ENCODE measurements around the gene CTSO.
A peak's percentile ranks its signal among the peaks of the same experiment; 100 is the strongest.

The CTSO gene, protein sequence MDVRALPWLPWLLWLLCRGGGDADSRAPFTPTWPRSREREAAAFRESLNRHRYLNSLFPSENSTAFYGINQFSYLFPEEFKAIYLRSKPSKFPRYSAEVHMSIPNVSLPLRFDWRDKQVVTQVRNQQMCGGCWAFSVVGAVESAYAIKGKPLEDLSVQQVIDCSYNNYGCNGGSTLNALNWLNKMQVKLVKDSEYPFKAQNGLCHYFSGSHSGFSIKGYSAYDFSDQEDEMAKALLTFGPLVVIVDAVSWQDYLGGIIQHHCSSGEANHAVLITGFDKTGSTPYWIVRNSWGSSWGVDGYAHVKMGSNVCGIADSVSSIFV

DNA sequence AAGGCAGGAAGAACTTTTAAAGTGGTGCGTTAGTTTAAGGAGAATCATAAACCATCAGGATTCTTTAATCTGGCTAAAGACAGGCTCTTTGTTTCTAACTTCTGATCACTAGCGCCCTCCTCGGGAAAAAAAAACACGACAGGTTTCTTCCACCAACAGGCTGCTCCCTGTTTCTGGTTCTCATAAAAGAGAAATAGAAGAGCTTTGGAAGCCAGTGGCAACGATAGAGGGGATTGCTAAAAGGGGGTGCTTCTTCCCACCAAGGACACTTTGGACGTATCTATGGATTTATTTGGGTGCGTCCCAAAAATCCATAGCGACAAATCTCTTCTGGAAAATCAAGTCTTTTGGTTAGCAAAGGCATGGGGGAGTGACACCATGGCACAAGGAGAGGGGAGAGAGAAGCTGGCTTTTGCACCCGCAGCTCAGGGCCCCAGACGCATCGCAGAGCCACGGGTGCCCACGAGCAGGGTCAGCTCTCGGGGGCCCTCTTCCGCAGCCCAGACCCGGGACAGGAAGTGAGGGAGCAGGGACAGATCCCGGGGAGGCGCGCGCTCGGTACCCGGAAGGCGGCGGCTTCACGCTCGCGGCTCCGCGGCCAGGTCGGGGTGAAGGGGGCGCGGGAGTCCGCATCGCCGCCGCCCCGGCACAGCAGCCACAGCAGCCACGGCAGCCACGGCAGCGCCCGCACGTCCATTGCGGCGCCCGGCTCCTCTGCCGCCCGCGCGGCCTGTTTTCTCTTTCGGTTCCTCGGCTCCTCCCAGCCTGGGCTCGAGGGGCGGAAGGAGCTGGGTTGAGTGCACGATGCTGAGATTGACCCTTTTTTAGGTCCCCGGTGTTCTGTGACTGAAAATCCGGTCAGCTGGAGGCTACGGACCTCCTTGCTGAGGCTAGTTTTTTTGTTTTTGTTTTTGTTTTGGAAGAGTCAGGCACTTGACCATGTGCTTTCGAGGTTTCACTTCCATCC is at the start of gene CTSO:
Gene CTSO (minus strand): TSS at position 716 of the 967 bp plus-strand sequence. CDS start 19 bp downstream, at position 697.
- DNase-seq (ENCODE audit: low spot score), result peak; percentile 70

DNA sequence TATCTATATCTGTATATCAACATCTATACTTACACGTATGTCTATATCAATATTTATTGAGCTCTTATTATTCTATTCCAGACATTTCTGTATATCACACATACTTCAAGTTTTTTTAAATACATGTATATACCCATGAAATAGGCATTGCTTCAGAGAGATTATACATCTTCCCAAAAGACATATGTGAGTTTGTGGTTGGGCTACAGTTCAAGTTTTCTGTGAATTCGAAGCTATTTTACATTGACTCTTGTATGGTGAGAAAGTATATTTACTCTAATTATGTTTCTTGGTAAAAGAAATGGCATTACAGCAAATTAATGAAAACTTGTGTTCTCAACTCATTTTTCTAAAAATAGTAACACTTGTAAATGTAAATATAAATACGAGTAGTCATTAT is 46.8 kb upstream of the CTSO start:
- DNase-seq (ENCODE audit: low spot score), result no peak

DNA sequence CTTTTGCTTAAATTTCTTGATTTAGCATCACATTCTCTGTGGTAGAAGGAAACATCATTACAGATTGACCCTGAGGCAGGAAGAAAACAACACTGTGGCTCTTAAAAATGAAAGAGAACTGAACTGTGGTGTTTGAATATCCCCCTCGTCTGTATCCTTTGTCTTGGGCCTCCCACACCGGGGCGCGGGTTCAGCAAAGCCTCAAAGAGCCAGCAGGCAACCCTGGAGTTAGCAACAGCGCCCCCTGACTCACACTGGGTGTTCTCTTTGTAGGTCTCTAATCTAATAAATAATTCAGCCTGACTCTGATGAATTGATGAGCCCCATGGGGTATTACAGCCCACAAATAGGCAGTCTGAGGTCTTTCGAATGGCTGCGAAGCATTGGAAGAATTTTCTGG is 46.1 kb upstream of the CTSO start:
- DNase-seq (ENCODE audit: low spot score), result no peak

DNA sequence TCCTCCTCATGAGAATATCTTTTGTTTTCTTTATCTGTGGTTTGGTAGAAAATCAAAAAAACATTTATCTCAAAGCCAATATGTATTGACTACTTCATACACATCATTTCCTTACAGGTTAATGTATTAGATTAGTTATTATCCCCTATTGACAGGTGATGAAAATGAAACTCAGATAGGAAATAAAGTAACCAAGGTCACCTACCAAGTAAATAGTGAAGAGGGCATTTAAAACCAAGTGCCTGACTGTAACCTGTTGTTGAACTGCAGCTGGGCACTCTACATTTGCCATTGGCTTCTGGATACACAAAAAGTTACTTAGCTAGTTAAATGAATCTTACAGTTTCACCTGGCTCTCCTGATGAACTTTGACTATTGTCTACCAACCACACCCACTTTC is 41.4 kb upstream of the CTSO start:
- DNase-seq (ENCODE audit: low spot score), result no peak

DNA sequence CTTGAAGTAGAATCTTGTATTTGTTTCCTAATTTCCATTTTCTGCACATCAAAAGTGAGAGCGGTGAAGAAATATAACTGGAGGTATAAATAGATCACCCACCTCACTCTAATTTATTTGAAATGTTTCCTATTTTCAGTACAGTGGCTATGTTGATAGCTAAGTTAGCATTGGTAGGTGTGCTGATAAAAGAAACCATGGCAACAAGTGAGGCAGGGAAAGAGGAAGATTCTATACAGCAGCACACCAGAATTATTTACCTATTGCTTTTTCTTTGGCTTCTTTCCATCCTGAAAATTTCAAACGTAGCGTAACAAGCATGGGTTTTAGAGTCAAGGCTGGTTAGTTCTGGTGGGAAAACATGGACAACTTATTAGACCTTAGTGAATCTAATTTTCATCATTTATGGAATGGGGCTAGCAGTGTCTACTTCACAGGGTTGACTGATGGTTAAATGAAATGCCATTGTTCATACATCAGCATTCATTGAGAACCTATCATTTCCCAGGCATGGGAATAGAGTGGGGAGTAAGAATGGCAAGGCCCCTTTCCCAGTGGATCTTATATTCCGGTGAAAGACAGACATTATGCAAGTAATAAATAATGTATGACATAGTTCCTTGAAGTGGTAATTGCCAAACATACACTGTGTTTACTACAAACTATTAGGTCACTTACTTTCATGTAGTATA is 30.6 kb upstream of the CTSO start:
- no peak for DNase-seq (ENCODE audit: low spot score)

DNA sequence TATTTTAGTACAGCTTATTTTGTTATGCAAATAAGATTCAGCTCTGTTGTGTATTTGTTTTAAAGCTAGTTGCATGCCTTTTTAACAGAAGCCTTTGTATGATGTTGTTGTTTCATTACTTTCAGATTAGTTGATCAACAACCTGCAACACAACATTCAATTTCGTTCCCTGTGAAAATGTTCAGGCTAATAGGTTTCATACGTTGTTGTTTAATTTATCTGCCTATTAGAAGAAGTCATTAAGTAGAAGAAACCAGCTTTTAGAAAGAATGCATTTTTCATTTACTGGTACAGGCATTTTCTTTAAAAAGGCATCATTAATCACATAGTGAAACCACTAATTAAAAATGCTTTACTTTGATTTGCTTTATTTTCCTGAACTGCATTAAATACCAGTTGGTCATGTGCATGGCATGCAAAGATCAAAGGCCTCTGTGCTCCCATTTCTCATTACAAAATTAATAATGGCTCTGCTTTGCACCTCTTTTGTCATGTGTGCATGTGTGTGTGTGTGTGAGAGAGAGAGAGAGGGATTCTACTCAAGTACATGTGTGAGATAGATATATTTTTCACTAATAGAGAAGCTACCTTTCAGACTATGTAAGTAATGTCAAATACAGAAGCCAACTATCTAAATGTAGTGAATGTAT is 29.2 kb upstream of the CTSO start:
- DNase-seq (ENCODE audit: low spot score), result no peak

DNA sequence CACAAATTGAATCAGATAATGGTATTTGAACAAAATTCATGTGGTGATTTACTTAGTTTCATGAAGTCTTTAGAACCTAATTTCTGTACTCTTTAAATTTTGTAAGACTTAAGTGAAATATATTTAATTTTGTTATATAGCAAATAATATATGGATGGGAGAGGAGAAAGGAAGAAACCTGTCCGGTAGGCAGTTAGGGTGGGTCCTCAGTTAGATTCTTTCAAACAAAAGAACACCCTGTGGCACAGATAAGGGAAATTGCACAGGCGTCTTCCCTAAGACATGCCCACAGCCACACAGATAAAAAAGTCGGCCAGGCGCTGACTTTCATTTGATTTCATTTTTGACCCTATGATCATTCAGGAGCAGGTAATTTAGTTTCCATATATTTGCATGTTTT is 25.1 kb upstream of the CTSO start:
- DNase-seq (ENCODE audit: low spot score), result no peak

DNA sequence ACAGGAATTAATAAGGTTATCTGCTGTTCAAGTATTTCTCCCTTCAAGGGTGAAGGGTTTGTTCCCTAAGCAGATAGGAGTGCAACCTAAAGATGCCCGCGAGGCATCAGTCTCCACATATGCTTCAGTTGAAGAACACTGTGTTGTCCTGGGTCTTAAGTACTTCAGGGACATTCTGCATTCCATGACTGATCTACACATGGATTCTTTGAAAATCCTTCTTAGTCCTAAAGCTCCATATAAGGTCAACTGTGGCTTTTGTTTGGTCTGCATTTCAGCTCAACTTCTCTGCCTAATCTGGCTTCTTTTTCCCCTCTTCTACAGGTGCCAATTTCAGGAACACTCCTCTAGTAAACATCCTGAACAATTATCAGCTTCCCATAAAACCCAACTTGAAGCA is 21.8 kb upstream of the CTSO start:
- DNase-seq (ENCODE audit: low spot score), result no peak

DNA sequence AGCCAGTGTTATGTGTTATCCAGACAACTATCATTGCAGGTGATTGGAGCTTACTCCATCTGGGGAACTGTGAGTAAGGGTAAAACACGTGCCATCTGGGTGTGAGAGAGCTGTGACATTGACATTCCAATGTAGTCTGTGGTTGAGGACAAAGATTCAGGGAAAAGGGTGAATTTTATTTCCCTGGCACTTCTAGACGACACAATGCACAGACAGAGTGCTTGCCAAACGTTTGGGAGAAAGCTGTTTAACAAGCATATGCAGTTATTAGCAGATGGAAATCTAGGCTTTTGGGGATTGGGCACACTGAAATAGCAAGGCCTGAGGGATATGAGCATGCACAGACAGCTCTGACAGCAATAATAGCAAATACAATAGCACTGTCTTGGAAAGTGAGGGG is 21.3 kb upstream of the CTSO start:
- DNase-seq (ENCODE audit: low spot score), result no peak

DNA sequence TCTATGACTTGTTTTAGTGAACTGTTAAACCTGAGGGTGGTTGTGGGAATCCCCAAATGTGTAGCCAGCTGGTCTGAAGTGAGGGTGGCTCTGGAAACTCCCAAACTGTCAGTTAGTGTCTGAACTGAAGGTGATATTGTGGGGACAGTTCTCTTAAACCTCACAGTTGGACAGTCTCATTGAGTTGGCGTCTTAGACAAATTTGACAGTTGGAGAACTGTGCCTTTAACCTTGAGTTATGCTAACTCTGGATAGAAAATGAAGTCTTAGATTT is 20.7 kb upstream of the CTSO start:
- DNase-seq (ENCODE audit: low spot score), result no peak

DNA sequence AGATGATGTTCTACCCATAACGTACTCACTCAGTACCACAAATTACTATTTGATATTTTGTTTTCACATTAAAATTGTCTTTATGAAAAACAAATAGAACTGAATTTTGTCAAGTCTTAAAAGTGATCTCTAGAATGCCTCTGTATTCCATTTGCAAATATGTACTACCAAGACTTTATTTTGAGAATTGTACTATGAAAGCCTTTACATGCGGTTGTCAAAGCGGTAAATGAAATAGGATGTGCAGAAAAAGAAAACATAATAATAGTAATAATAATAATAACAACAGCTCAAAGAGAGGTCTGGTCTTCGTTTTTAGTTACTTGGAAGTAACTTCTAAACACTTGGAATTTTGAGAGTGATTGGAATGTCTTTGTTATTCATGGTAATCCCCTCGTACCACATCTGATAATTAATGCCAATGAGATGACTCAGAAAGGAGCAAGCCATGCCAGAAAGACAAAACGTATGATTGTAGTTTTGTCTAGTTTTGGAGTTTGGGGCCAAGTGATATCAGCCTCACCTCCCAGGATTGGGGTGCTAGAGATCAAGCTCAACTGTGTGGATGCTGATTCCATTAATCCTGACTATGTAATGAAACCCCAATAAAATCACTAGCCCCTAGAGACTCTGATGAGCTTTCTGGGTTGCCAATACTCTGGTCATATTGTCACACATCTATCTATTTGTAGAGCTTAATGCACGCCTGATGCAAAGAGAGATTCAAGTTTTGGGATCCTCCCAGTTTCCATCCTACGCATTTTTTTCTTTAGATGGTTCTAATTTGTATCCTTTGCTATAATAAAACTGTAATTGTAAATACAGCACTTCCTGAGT is 20.2 kb upstream of the CTSO start:
- DNase-seq (ENCODE audit: low spot score), result peak; percentile 35

DNA sequence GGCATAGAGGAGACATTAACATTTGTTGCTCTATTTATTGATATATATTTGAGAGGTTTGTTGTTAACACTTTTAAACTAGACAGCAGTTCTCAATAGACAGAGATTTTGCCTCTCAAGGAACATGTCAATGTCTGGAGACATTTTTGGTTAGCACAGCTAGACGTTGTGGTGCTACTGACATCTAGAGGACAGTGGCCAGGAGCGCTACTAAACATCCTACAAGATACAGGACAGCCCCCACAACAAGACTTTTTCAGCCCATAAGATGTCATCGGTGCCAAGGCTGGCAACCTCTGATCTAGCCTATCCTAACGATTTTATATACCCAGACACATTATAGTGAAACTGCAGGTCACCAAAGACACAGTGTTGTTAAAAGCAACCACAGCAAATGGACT is 18.4 kb upstream of the CTSO start:
- DNase-seq (ENCODE audit: low spot score), result peak; percentile 24

DNA sequence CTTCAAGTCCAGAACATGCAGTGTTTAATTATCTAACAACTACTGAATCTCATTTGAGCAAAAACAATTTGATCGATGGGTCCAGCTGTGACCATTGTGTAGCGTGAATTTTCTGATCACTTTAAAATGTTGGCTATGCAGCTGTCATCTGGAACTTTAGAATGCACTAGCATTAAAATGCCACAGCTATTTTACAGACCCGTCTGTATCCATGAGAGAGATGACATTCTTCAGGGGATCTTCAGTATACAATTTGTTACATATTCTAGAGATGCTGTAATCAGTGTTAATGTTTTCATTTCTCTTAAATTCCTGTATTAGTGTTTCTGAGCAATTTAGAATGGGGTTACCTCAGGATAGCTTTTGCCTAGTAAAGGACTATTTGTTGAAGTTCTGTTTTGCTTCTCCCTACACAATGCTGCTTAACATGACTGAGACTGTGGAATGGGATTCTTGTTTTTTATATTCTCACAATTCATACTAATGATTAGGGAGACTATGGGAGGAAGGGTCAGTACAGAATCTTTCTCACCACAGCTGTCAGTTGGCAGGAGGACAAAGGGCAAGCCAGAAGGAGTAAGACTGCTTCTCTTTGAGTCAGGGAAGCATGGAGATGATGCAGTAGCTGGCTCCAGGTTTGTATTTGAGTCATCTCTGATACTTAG is 13.2 kb upstream of the CTSO start:
- no peak for DNase-seq (ENCODE audit: low spot score)

DNA sequence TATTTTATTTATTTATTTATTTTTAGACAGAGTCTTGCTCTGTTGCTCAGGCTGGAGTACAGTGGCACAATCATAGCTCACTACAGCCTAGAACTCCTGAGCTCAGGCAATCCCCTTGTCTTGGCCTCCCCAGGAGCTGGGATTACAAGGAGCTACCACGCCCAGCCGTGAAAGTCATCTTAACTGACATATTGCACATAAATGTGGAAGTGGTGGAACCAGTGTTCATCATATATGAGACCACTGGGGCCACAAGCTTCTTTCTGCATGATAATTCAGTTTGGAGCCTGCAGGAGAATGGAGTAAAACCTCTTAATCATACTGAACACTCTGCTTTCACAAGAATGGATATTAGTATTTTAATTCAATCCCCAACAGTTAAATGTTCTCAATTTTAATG is 12.5 kb upstream of the CTSO start:
- DNase-seq (ENCODE audit: low spot score), result no peak

DNA sequence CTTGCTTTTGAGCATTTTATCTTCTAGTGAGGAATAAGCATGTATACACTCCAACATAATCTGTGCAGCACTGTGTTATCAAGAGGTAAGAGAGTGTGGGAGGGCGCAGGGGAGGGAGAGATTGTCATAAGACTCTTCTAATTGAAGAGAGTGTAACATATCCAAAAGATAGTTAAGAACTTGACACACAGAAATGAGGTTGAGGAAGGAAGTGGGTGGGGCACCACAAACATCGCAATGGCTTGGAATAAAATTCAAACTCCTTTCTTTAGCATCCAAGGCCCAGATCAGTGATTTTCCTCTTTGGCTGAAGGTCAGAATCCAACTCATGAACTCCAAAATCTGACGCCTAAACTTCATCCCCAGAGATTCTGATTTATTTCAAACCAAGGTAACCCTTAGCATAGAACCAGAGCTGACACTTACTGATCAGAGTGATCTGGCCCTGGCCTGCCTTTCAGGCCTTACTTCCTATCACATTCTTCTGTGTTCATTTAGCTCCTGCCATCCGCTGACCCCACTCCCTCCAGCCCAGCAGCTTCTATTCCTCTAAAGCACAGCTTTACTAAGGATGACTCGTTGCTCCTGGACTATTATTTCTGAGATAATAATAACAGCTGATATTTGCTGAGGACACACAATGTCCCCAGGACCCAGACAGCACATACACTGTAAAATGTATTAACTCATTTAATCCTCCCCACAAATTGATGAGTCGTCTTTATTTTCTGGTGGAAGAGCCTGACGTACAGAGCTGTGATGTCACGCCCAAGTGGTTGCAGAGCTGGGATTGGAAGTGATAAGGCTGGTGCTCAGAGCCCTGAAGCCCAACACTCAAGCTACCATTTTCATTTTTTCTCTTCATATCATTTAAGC is 10.6 kb upstream of the CTSO start:
- no peak for DNase-seq (ENCODE audit: low spot score)

DNA sequence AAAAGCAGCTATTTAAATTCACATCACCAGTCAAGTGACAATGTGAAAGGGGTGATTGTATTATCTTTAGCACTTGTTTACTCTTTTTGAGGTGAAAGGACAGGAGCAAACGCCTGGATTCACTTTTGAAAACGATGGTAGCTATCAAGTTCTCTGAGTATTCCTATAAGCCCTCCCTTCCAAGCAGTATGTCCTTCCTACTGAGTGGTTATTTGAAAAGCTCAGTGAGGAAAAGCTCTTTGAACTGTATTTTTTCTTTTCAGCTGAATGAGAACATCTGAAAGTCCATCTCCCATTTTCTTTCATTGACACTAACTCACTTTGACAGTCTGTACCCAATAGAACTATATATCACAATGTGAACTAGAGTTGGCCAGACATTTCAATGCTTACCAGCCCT is 9.1 kb upstream of the CTSO start:
- no peak for DNase-seq (ENCODE audit: low spot score)

DNA sequence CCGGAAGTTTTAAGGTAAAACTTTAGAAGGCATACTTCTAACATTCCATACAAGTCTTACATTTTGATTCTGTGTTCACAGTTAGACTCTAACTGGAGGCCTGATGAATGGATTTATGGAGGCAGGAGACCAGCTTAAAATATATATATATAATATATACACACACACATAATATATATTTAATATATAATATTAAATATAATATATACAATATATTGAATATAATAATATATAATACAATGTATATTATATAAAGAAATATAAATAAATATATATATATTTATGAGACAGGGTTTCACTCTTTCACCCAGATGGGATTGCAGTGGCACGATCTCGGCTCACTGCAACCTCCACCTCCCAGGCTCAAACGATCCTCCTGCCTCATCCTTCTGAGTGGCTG is 7.9 kb upstream of the CTSO start:
- DNase-seq (ENCODE audit: low spot score), result no peak

DNA sequence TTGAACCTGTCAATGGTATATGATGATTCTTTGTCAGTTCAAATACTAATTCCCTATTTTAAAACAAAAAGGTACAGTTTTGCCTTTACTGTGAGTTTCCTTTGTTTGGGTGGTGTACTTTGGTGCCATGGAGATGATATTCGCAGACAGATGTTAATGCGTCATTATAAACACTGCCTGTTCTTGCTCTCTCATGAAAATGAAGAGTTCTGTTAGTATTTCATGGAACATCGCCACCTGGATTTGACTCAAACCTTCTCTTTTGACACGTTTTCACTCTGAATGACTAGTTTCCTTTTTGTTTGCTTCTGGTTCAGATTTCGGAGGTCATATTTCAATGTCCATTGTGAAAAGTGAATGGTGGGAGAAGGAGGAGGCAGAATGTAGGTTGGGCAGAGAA is 6.9 kb upstream of the CTSO start:
- peak; percentile 52 for DNase-seq (ENCODE audit: low spot score)

DNA sequence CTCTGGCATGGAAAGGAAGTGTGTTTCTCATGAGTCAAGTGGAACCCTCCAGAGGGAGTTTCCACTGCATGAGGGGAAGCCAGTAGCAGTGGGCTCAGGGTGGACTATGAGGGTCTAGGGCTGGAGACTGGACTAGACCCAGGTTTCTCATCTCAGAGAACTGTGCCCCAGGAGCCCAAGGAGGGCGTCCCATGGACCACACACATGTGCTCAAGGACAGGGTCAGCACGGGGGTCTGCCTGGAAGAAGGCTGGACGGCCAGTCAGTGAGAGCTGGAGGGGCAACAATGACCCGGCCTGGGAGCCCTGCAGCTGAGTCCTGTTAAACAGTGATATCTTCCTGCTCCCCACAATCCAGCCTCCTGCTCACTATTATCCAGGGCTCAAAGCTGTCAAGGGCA is 5.8 kb upstream of the CTSO start:
- no peak for DNase-seq (ENCODE audit: low spot score)

DNA sequence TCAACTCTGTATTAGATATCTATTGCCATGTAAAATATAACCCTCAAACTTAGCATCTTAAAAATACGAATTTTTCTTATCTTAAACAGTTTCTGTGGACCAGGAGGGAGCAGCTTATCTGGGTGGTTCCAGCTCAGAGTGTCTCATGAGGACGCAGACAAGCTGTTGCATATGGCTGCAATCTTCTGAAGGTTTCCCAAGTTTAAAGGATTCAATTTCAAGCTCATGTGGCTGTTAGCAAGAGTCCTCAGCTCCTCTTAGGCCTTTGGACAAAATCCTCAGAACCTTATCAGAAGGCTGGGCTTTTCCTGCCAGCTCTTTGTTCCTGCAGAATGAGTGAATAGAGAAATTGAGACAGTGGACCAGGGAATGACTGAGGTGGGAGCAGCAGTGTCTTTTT is 2.8 kb upstream of the CTSO start:
- DNase-seq (ENCODE audit: low spot score), result no peak

Data from AG08395 (cell line).